HG02970 (cell line): Measurements from ENCODE around the gene IL4I1.
"Not testable (repeated sequence)": the region's sequence is repeated elsewhere in the genome, so short reads cannot be mapped to it uniquely, and the experiment has no call there.

Experiments
- ATAC-seq: cut with Tn5 transposase; IDR thresholded peaks from one replicate; pipeline ENCODE4 v1.9.1; 2021; ENCODE audit warnings: mild to moderate bottlenecking, moderate library complexity, moderate number of reproducible peaks; ENCODE audit not compliant: unreplicated experiment, low FRiP score

IL4I1 gene

GRCh38 chr19:49896863-49897621 lies at the start of gene IL4I1:
Gene IL4I1, minus strand, starts transcription at chr19:49896887. Its CDS starts 727 bp downstream, at chr19:49896160.
- ATAC-seq = peak; percentile 34

GRCh38 chr19:49946415-49946814 lies 49.7 kb upstream of the IL4I1 start:
- no peak for ATAC-seq

- ATAC-seq = not testable (repeated sequence)
Measured at GRCh38 chr19:49944567-49944966, 47.9 kb upstream of the IL4I1 start.

- ATAC-seq = no peak
Measured at GRCh38 chr19:49940482-49940791, 43.8 kb upstream of the IL4I1 start.

GRCh38 chr19:49939721-49940481 lies 43.2 kb upstream of the IL4I1 start:
- no peak for ATAC-seq

GRCh38 chr19:49938662-49939061 lies 42.0 kb upstream of the IL4I1 start:
- no peak for ATAC-seq

GRCh38 chr19:49937750-49938381 lies 41.2 kb upstream of the IL4I1 start:
- ATAC-seq = no peak

GRCh38 chr19:49936549-49936948 lies 39.9 kb upstream of the IL4I1 start:
- ATAC-seq = no peak

- no peak for ATAC-seq
Measured at GRCh38 chr19:49933643-49934042, 37.0 kb upstream of the IL4I1 start.

- ATAC-seq = no peak
Measured at GRCh38 chr19:49932731-49933131, 36.0 kb upstream of the IL4I1 start.

GRCh38 chr19:49932041-49932451 lies 35.4 kb upstream of the IL4I1 start:
- no peak for ATAC-seq

GRCh38 chr19:49931293-49932040 lies 34.8 kb upstream of the IL4I1 start:
- ATAC-seq = no peak

- ATAC-seq = no peak
Measured at GRCh38 chr19:49930483-49931011, 33.9 kb upstream of the IL4I1 start.

- peak; percentile 62 for ATAC-seq
Measured at GRCh38 chr19:49929611-49930482, 33.2 kb upstream of the IL4I1 start.

GRCh38 chr19:49929121-49929610 lies 32.5 kb upstream of the IL4I1 start, which contains the start of the genes ATF5 and NUP62:
Gene ATF5, plus strand, starts transcription at chr19:49929205. Its CDS starts 1,646 bp downstream, at chr19:49930851.
Gene NUP62, minus strand, starts transcription at chr19:49929504. Its CDS starts 19,697 bp downstream, at chr19:49909807.
- peak; percentile 62 for ATAC-seq

GRCh38 chr19:49927526-49928264 lies 31.0 kb upstream of the IL4I1 start:
- ATAC-seq = no peak

- no peak for ATAC-seq
Measured at GRCh38 chr19:49926515-49926914, 29.8 kb upstream of the IL4I1 start.

GRCh38 chr19:49925486-49925885 lies 28.8 kb upstream of the IL4I1 start:
- no peak for ATAC-seq

GRCh38 chr19:49924881-49925210 lies 28.2 kb upstream of the IL4I1 start:
- ATAC-seq = not testable (repeated sequence)
